Measurements from ENCODE around the gene TEDDM1. TPM values are rescaled to one million over a fixed set of nuclear protein-coding genes. Genes with fewer than 3 reads are reported as not detected.

TEDDM1 gene
- total and polyA plus RNA-seq, 2 of the 13 experiments (the other 11 are each of a cell fraction or from before 2014, with no cell fraction given) = not detected

- TF ChIP-seq, protein P1, sequence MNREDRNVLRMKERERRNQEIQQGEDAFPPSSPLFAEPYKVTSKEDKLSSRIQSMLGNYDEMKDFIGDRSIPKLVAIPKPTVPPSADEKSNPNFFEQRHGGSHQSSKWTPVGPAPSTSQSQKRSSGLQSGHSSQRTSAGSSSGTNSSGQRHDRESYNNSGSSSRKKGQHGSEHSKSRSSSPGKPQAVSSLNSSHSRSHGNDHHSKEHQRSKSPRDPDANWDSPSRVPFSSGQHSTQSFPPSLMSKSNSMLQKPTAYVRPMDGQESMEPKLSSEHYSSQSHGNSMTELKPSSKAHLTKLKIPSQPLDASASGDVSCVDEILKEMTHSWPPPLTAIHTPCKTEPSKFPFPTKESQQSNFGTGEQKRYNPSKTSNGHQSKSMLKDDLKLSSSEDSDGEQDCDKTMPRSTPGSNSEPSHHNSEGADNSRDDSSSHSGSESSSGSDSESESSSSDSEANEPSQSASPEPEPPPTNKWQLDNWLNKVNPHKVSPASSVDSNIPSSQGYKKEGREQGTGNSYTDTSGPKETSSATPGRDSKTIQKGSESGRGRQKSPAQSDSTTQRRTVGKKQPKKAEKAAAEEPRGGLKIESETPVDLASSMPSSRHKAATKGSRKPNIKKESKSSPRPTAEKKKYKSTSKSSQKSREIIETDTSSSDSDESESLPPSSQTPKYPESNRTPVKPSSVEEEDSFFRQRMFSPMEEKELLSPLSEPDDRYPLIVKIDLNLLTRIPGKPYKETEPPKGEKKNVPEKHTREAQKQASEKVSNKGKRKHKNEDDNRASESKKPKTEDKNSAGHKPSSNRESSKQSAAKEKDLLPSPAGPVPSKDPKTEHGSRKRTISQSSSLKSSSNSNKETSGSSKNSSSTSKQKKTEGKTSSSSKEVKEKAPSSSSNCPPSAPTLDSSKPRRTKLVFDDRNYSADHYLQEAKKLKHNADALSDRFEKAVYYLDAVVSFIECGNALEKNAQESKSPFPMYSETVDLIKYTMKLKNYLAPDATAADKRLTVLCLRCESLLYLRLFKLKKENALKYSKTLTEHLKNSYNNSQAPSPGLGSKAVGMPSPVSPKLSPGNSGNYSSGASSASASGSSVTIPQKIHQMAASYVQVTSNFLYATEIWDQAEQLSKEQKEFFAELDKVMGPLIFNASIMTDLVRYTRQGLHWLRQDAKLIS (CRISPR knock-in tag; IDR thresholded peaks at IDR 0.05) = peak; percentile 97
- TF ChIP-seq ZNF777 (CRISPR knock-in tag; IDR thresholded peaks at IDR 0.05) (peak; percentile 86), ZBTB2 (CRISPR knock-in tag; IDR thresholded peaks at IDR 0.05; ENCODE audit: low read depth) (no peak), HES4 (CRISPR knock-in tag; IDR thresholded peaks at IDR 0.05; ENCODE audit: borderline replicate concordance) (peak; percentile 88; the same call in 1 of the 2 replicates), ZIK1 (CRISPR knock-in tag; IDR thresholded peaks at IDR 0.05; ENCODE audit: borderline replicate concordance, low read depth) (peak; percentile 71; the same call in 1 of the 2 replicates), RFX3 (CRISPR knock-in tag; IDR thresholded peaks at IDR 0.05) (no peak), TFDP2 (CRISPR knock-in tag; IDR thresholded peaks at IDR 0.05) (no peak), MLLT10 (CRISPR knock-in tag; IDR thresholded peaks at IDR 0.05) (no peak; the same call in 1 of the 2 replicates), U2AF2 (IDR thresholded peaks at IDR 0.05; ENCODE audit: low read depth, low read length) (0 out of 2 replicates have a peak, but pooled peaks have one; percentile 15), ATF4 (CRISPR knock-in tag; IDR thresholded peaks at IDR 0.05) (no peak), ZNF24 (IDR thresholded peaks at IDR 0.05) (no peak), PLRG1 (conservative IDR thresholded peaks at IDR 0.05) (no peak), SMAD9 (CRISPR knock-in tag; IDR thresholded peaks at IDR 0.05) (no peak), ZNF232 (CRISPR knock-in tag; IDR thresholded peaks at IDR 0.05; ENCODE audit: borderline replicate concordance) (peak; percentile 17; the same call in 1 of the 2 replicates), ZNF704 (CRISPR knock-in tag; IDR thresholded peaks at IDR 0.05; ENCODE audit: borderline replicate concordance) (peak; percentile 86; the same call in 1 of the 2 replicates)
- TF ChIP-seq, protein P2, sequence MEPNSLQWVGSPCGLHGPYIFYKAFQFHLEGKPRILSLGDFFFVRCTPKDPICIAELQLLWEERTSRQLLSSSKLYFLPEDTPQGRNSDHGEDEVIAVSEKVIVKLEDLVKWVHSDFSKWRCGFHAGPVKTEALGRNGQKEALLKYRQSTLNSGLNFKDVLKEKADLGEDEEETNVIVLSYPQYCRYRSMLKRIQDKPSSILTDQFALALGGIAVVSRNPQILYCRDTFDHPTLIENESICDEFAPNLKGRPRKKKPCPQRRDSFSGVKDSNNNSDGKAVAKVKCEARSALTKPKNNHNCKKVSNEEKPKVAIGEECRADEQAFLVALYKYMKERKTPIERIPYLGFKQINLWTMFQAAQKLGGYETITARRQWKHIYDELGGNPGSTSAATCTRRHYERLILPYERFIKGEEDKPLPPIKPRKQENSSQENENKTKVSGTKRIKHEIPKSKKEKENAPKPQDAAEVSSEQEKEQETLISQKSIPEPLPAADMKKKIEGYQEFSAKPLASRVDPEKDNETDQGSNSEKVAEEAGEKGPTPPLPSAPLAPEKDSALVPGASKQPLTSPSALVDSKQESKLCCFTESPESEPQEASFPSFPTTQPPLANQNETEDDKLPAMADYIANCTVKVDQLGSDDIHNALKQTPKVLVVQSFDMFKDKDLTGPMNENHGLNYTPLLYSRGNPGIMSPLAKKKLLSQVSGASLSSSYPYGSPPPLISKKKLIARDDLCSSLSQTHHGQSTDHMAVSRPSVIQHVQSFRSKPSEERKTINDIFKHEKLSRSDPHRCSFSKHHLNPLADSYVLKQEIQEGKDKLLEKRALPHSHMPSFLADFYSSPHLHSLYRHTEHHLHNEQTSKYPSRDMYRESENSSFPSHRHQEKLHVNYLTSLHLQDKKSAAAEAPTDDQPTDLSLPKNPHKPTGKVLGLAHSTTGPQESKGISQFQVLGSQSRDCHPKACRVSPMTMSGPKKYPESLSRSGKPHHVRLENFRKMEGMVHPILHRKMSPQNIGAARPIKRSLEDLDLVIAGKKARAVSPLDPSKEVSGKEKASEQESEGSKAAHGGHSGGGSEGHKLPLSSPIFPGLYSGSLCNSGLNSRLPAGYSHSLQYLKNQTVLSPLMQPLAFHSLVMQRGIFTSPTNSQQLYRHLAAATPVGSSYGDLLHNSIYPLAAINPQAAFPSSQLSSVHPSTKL (CRISPR knock-in tag; IDR thresholded peaks at IDR 0.05) = 0 out of 2 replicates have a peak, but pooled peaks have one; percentile 5
These were observed 9.0 kb downstream of the TEDDM1 start, which contains the start of gene GLUL (continued) for GRCh38 chr1:182391362-182392049.
